Measurements from ENCODE around the gene SNAI1.

SNAI1 gene

DNA sequence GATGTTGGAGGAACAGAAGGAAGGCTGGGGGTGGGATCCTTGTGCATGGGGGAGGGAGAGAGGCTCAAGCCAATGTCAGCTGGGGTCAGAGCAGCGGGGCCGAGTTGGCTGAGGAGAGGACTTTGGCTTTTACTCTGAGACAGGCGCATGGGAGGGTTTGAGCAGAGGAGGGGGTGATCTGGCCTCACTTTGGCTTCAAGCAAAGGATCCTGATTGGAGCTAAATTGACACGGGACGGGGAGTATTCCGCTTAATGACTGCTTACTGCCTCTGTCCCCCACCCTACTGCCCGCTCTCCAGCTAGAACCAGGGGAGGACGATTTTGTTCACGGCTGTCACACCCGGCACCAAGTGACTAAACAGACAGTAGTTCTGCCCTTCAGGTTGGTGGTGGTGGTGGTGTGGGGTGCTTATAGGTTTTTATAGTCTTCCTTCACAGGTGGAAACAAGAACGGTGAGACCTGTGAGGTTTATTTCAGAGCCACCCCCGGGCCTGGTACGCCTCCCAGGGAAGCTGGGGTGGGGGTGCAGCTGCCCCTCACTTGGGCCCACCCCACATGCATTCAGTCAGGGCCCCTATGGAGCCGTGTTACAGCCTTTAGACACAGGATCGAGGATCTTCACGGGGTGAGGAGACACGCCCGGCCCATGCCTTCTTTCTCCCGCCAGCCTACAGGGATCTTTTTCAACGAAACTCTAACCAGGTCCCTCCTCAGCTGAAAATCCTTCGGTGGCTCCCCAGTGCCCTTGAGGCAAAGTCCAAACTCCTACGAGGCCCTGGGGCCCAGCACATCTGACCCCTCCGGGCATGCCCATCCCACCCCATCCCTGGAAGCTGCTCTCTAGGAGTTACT is 1.3 kb upstream of the SNAI1 start:
- ChIA-PET POLR2A (no interaction called here), CTCF (interaction anchor here (1.0 to 10.6 kb wide), 16 partner anchors 11 to 198 kb away, joined by 3 to 331 read pairs (median 5); no protein-coding TSS in a partner anchor)
- no peak for TF ChIP-seq CTCF (IDR thresholded peaks at IDR 0.05; ENCODE audit: control extremely low read depth, extremely low read depth, low read depth, missing control alignments)
- no peak for DNase-seq (ENCODE audit: extremely low spot score)

DNA sequence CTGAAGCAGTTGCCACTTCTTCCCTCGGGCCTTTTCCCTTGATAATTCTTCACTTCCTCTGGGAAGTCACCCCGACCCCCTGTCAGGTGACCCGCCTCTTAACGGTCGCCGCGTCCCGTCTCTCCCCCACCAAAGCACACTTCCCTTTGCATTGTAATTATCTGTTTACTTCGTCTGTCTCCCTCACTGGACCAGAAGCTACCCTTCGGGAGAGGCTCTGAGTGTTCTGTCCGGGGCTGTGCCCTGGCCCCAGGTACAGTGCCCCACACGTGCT is 771 bp upstream of the SNAI1 start:
- no peak for TF ChIP-seq CTCF (IDR thresholded peaks at IDR 0.05; ENCODE audit: control extremely low read depth, extremely low read depth, low read depth, missing control alignments)
- ChIA-PET POLR2A (no interaction called here), CTCF (interaction anchor here (0.7 to 10.6 kb wide), 13 partner anchors 16 to 197 kb away, joined by 3 to 331 read pairs (median 5); no protein-coding TSS in a partner anchor)
- no peak for DNase-seq (ENCODE audit: extremely low spot score)

- TF ChIP-seq CTCF (IDR thresholded peaks at IDR 0.05; ENCODE audit: control extremely low read depth, extremely low read depth, low read depth, missing control alignments): no peak
- no peak for DNase-seq (ENCODE audit: extremely low spot score)
- ChIA-PET CTCF (interaction anchor here (1.6 to 10.6 kb wide), 2 partner anchors 88 to 110 kb away, joined by 5 to 331 read pairs; no protein-coding TSS in a partner anchor), POLR2A (interaction anchor here (1.7 kb wide), 1 partner anchor 16 kb away, joined by 5 read pairs; no protein-coding TSS in a partner anchor)
Observed at GRCh38 chr20:49983123-49983847, 505 bp downstream of the SNAI1 start.

GRCh38 chr20:49983848-49984408 is 1.1 kb downstream of the SNAI1 start:
- ChIA-PET CTCF (interaction anchor here (1.1 to 10.6 kb wide), 3 partner anchors 46 to 109 kb away, joined by 3 to 331 read pairs (median 5); no protein-coding TSS in a partner anchor), POLR2A (interaction anchor here (0.5 to 1.7 kb wide), 2 partner anchors 16 to 76 kb away, joined by 4 to 5 read pairs; no protein-coding TSS in a partner anchor)
- TF ChIP-seq CTCF (IDR thresholded peaks at IDR 0.05; ENCODE audit: control extremely low read depth, extremely low read depth, low read depth, missing control alignments): no peak
- DNase-seq (ENCODE audit: extremely low spot score): no peak

DNA sequence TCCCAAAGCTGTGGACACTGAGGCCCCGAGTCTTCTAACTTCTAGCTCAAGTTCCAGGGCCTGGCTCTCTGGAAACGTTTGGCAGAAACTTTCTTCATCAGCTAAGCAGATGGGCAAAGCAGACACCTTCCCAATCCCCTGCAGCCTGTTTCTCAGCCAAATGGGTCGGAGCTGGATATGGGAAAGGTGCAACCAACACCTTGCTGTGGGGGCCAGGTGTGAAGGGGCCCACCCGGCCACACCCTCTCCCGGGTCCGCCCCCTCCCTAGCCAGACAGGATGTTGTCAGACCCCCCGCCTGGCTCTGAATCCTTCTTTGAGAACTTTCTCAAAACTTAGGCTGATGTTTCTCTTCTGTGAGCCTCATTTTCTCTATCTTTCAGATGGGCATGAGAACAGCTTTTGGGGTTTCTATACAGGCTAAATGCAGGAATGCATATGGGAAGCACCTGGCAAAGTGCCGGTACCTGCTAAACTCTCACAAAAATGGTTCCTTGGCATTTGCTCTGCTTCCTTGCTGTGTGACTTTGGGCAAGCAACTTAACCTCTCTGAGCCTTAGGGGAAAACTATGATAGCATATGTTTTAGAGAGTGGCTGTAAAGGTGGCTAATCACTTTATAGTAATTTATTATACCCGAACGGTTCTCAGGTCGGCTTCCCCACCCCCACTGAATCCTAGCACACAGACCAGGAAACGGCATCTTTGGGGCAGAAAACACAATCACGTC is 1.8 kb downstream of the SNAI1 start:
- no peak for DNase-seq (ENCODE audit: extremely low spot score)
- POLR2A ChIA-PET: interaction anchor here (0.5 to 1.7 kb wide), 2 partner anchors 15 to 75 kb away, joined by 4 to 5 read pairs; no protein-coding TSS in a partner anchor
- CTCF ChIA-PET: interaction anchor here (1.1 to 10.6 kb wide), 3 partner anchors 46 to 108 kb away, joined by 3 to 331 read pairs (median 5); no protein-coding TSS in a partner anchor
- no peak for TF ChIP-seq CTCF (IDR thresholded peaks at IDR 0.05; ENCODE audit: control extremely low read depth, extremely low read depth, low read depth, missing control alignments)
